Left hindlimb (tissue), 1 donor: ENCODE measurements around the gene TIGD7.
"Not testable (repeated sequence)": the region's sequence is repeated elsewhere in the genome, so short reads cannot be mapped to it uniquely, and the experiment has no call there.

ENCODE experiments used
- DNase-seq: peaks from one replicate; pipeline ENCODE4 v3.0.0-alpha.2; 2018

TIGD7 gene

GRCh38 chr16:3282103-3282729 is 23.0 kb downstream of the TIGD7 start:
- DNase-seq: no peak

GRCh38 chr16:3281222-3281820 is 23.9 kb downstream of the TIGD7 start:
- DNase-seq: no peak

GRCh38 chr16:3276679-3277078 is 28.6 kb downstream of the TIGD7 start:
- DNase-seq: no peak

GRCh38 chr16:3274947-3275346 is 30.3 kb downstream of the TIGD7 start:
- DNase-seq: no peak

- no peak for DNase-seq
These were observed 30.7 kb downstream of the TIGD7 start for GRCh38 chr16:3274490-3274889.

- not testable (repeated sequence) for DNase-seq
These were observed 33.9 kb downstream of the TIGD7 start for GRCh38 chr16:3271281-3271680.

GRCh38 chr16:3270718-3271117 is 34.5 kb downstream of the TIGD7 start:
- not testable (repeated sequence) for DNase-seq

- no peak for DNase-seq
These were observed 36.9 kb downstream of the TIGD7 start for GRCh38 chr16:3268294-3268693.

- peak; percentile 59 for DNase-seq
These were observed 38.2 kb downstream of the TIGD7 start for GRCh38 chr16:3266873-3267537.

GRCh38 chr16:3264137-3265036 is 40.8 kb downstream of the TIGD7 start:
- peak; percentile 99 for DNase-seq

- DNase-seq: no peak
These were observed 42.7 kb downstream of the TIGD7 start for GRCh38 chr16:3262517-3262916.

- no peak for DNase-seq
These were observed 45.4 kb downstream of the TIGD7 start for GRCh38 chr16:3259836-3260235.

GRCh38 chr16:3256866-3257465 is 48.3 kb downstream of the TIGD7 start:
- no peak for DNase-seq

- no peak for DNase-seq
These were observed 48.9 kb downstream of the TIGD7 start, which contains the start of gene MEFV for GRCh38 chr16:3256146-3256865. TSS of gene MEFV (minus strand) at chr16:3256633. CDS start at chr16:3256587, 46 bp downstream.

GRCh38 chr16:3254309-3254708 is 50.9 kb downstream of the TIGD7 start:
- no peak for DNase-seq

GRCh38 chr16:3252967-3253366 is 52.3 kb downstream of the TIGD7 start:
- no peak for DNase-seq

GRCh38 chr16:3249451-3249850 is 55.8 kb downstream of the TIGD7 start:
- DNase-seq: no peak

- no peak for DNase-seq
These were observed 56.2 kb downstream of the TIGD7 start for GRCh38 chr16:3249020-3249419.
